Cortex of kidney (tissue), 1 donor: ENCODE data around the gene ATG7.
"Not testable (repeated sequence)": the region's sequence is repeated elsewhere in the genome, so short reads cannot be mapped to it uniquely, and the experiment has no call there.

Experiments used
- DNase-seq: peaks from one replicate; lab custom pipeline; 2025; lab: John Stamatoyannopoulos, UW

The ATG7 gene

GRCh38 chr3:11431319-11431718 is 159.1 kb downstream of the ATG7 start:
- DNase-seq, result no peak

- no peak for DNase-seq
These were observed 161.9 kb downstream of the ATG7 start for GRCh38 chr3:11434017-11434526.

- no peak for DNase-seq
These were observed 162.4 kb downstream of the ATG7 start for GRCh38 chr3:11434563-11435096.

GRCh38 chr3:11435440-11436165 is 163.4 kb downstream of the ATG7 start:
- DNase-seq, result no peak

GRCh38 chr3:11436775-11437174 is 164.6 kb downstream of the ATG7 start:
- DNase-seq, result no peak

- no peak for DNase-seq
These were observed 165.3 kb downstream of the ATG7 start for GRCh38 chr3:11437506-11437905.

- no peak for DNase-seq
These were observed 166.4 kb downstream of the ATG7 start for GRCh38 chr3:11438646-11439045.

- DNase-seq, result not testable (repeated sequence)
These were observed 169.1 kb downstream of the ATG7 start for GRCh38 chr3:11441346-11441745.

GRCh38 chr3:11444404-11444803 is 172.2 kb downstream of the ATG7 start:
- no peak for DNase-seq

GRCh38 chr3:11445193-11445592 is 173.0 kb downstream of the ATG7 start:
- DNase-seq, result not testable (repeated sequence)

- DNase-seq, result no peak
These were observed 173.7 kb downstream of the ATG7 start for GRCh38 chr3:11445883-11446282.

- DNase-seq, result no peak
These were observed 175.5 kb downstream of the ATG7 start for GRCh38 chr3:11447584-11448200.

- DNase-seq, result no peak
These were observed 177.8 kb downstream of the ATG7 start for GRCh38 chr3:11450015-11450414.

- DNase-seq, result no peak
These were observed 180.1 kb downstream of the ATG7 start for GRCh38 chr3:11452312-11452711.

- no peak for DNase-seq
These were observed 181.0 kb downstream of the ATG7 start for GRCh38 chr3:11452885-11453847.

- DNase-seq, result no peak
These were observed 183.8 kb downstream of the ATG7 start for GRCh38 chr3:11455956-11456355.

GRCh38 chr3:11457135-11457534 is 184.9 kb downstream of the ATG7 start:
- no peak for DNase-seq

GRCh38 chr3:11459186-11459824 is 187.1 kb downstream of the ATG7 start:
- no peak for DNase-seq

- no peak for DNase-seq
These were observed 189.0 kb downstream of the ATG7 start for GRCh38 chr3:11461226-11461625.

GRCh38 chr3:11462673-11463072 is 190.5 kb downstream of the ATG7 start:
- DNase-seq, result not testable (repeated sequence)

GRCh38 chr3:11463591-11463990 is 191.4 kb downstream of the ATG7 start:
- no peak for DNase-seq

- no peak for DNase-seq
These were observed 192.2 kb downstream of the ATG7 start for GRCh38 chr3:11464356-11464755.
